Left ventricle myocardium superior (tissue), 1 donor: ENCODE data around the gene NAA10. TPM values are rescaled to one million over a fixed set of nuclear protein-coding genes. Genes with fewer than 3 reads are reported as not detected.

ENCODE experiments used
- ATAC-seq: fragments of 200-7000 bp; cut with Tn5 transposase; one replicate; pipeline ENCODE4 v1.9.1; 2020; ENCODE audit warnings: mild to moderate bottlenecking, moderate library complexity
- DNase-seq: peaks from one replicate; pipeline ENCODE4 v3.0.0-alpha.2; 2020
- intact Hi-C: fragments of 100-400 bp; cut with micrococcal nuclease; formaldehyde crosslinking; loops from one replicate; pipeline ENCODE4 v1.11.0; 2022
- total RNA-seq: library from RNA; stranded (reverse); fragmentation: NEBNext Ultra II Directional; extraction: Animal tissue kit (Norgen Biotek cat#: 25700); gene quantifications from one replicate; pipeline ENCODE4 v1.2.1, GENCODE V29; 2021
- donor health status: DM: no; HTN: yes; CAD: no; lungs with severe emphysema.

NAA10 gene
- total RNA-seq, 1 donor from 2014 or later = 72.2 TPM

- DNase-seq (no peak), ATAC-seq (no peak)
- intact Hi-C loops = no loop called here
These were observed 1.1 kb downstream of the NAA10 start for GRCh38 chrX:153933748-153934147.

GRCh38 chrX:153932220-153932915 lies 2.5 kb downstream of the NAA10 start:
- ATAC-seq (no peak), DNase-seq (no peak)
- intact Hi-C loops = no loop called here

GRCh38 chrX:153931748-153932147 lies 3.1 kb downstream of the NAA10 start:
- intact Hi-C loops = no loop called here

GRCh38 chrX:153931151-153931550 lies 3.7 kb downstream of the NAA10 start:
- intact Hi-C loops = no loop called here
- ATAC-seq = no peak
- DNase-seq = no peak

More at GRCh38 chrX:153931748-153932147, 3.1 kb downstream of the NAA10 start:
- no peak for DNase-seq
- no peak for ATAC-seq

- intact Hi-C loops = no loop called here
- ATAC-seq = no peak
- DNase-seq = no peak
These were observed 4.6 kb downstream of the NAA10 start for GRCh38 chrX:153930011-153930910.

- DNase-seq (no peak), ATAC-seq (no peak)
- intact Hi-C loops = no loop called here
These were observed 5.3 kb downstream of the NAA10 start for GRCh38 chrX:153929576-153929975.

GRCh38 chrX:153928846-153929245 lies 6.0 kb downstream of the NAA10 start:
- intact Hi-C loops = no loop called here
- DNase-seq (no peak), ATAC-seq (no peak)

GRCh38 chrX:153927922-153928760 lies 6.7 kb downstream of the NAA10 start:
- intact Hi-C loops = no loop called here
- peak; percentile 94 for ATAC-seq
- DNase-seq = peak; percentile 97

GRCh38 chrX:153927672-153927921 lies 7.2 kb downstream of the NAA10 start:
- ATAC-seq (no peak), DNase-seq (no peak)
- intact Hi-C loops = no loop called here

- peak; percentile 3 for ATAC-seq
- intact Hi-C loops = no loop called here
- DNase-seq = peak; percentile 49
These were observed 7.8 kb downstream of the NAA10 start for GRCh38 chrX:153926858-153927671.

GRCh38 chrX:153926552-153926857 lies 8.3 kb downstream of the NAA10 start:
- DNase-seq (peak; percentile 58), ATAC-seq (no peak)
- intact Hi-C loops = no loop called here

GRCh38 chrX:153925739-153926551 lies 8.9 kb downstream of the NAA10 start, which contains the start of gene ARHGAP4:
TSS of gene ARHGAP4 (minus strand) at chrX:153926264. CDS start at chrX:153926202, 62 bp downstream.
- intact Hi-C loops = no loop called here
- ATAC-seq (no peak), DNase-seq (peak; percentile 45)

- intact Hi-C loops = no loop called here
- no peak for ATAC-seq
These were observed 9.5 kb downstream of the NAA10 start for GRCh38 chrX:153925387-153925738.

GRCh38 chrX:153924149-153924861 lies 10.5 kb downstream of the NAA10 start:
- intact Hi-C loops = no loop called here
- ATAC-seq (no peak), DNase-seq (no peak)

More at GRCh38 chrX:153925387-153925738, 9.5 kb downstream of the NAA10 start:
- no peak for DNase-seq

GRCh38 chrX:153922932-153923857 lies 11.6 kb downstream of the NAA10 start:
- peak; percentile 88 for DNase-seq
- ATAC-seq = peak; percentile 70
- intact Hi-C loops = no loop called here

- intact Hi-C loops = no loop called here
- no peak for ATAC-seq
- DNase-seq = no peak
These were observed 13.1 kb downstream of the NAA10 start for GRCh38 chrX:153921511-153922446.
